Measurements from ENCODE around the gene TCEAL3.

DNA sequence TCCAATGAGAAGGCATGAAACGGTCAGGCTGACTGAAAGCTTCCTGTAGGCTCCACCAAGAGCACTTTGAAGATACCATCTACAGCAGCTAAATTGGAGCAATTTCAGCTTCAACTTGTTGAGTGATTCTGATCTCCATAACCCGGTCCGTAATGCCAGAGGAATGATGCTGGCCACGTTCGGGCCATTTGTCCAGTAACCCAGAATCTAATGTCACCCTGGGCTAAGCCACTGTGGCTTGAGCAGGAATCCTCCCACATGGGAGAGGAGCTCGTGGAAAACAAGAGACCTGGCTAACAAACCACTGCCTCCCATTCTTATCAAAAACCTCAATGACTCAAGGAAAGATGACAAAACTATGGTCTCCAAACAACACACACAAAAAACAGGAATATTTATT lies 36.6 kb upstream of the TCEAL3 start:
- TF ChIP-seq CTCF (IDR thresholded peaks at IDR 0.05) (no peak), POLR2AphosphoS5 (IDR thresholded peaks at IDR 0.05) (no peak), POLR2A (IDR thresholded peaks at IDR 0.05) (no peak), EP300 (IDR thresholded peaks at IDR 0.05; ENCODE audit: low read depth) (no peak)
